ENCODE measurements around the gene CEP350.

Gene CEP350

GRCh38 chr1:180043785-180044184 lies 89.2 kb downstream of the CEP350 start:
- no peak overlapping the region; the same call in 1 of the 2 replicates for H3K27ac ChIP-seq
- no peak for TF ChIP-seq CTCF (conservative IDR thresholded peaks at IDR 0.05)

- no peak overlapping the region for H3K27ac ChIP-seq
- no peak for TF ChIP-seq CTCF (conservative IDR thresholded peaks at IDR 0.05)
Observed at GRCh38 chr1:180046674-180047073, 92.1 kb downstream of the CEP350 start.

GRCh38 chr1:180053594-180054567 lies 99.3 kb downstream of the CEP350 start:
- TF ChIP-seq CTCF (conservative IDR thresholded peaks at IDR 0.05): no peak
- H3K27ac ChIP-seq: no peak overlapping the region

- TF ChIP-seq CTCF (conservative IDR thresholded peaks at IDR 0.05): no peak
- no peak overlapping the region for H3K27ac ChIP-seq
Observed at GRCh38 chr1:180057883-180058396, 103.3 kb downstream of the CEP350 start.

GRCh38 chr1:180061019-180061418 lies 106.4 kb downstream of the CEP350 start:
- TF ChIP-seq CTCF (conservative IDR thresholded peaks at IDR 0.05): no peak
- H3K27ac ChIP-seq: no peak overlapping the region

GRCh38 chr1:180062452-180062971 lies 107.9 kb downstream of the CEP350 start:
- no peak for TF ChIP-seq CTCF (conservative IDR thresholded peaks at IDR 0.05)
- no peak overlapping the region for H3K27ac ChIP-seq

GRCh38 chr1:180065408-180065807 lies 110.8 kb downstream of the CEP350 start:
- no peak overlapping the region for H3K27ac ChIP-seq
- no peak for TF ChIP-seq CTCF (conservative IDR thresholded peaks at IDR 0.05)
